Retina (tissue), 1 donor: Measurements from ENCODE around the gene CASR.
"Not testable (repeated sequence)": the region's sequence is repeated elsewhere in the genome, so short reads cannot be mapped to it uniquely, and the experiment has no call there.

Source experiments
- DNase-seq: peaks from one replicate; pipeline ENCODE4 v3.0.0-alpha.2; 2016

CASR gene, protein sequence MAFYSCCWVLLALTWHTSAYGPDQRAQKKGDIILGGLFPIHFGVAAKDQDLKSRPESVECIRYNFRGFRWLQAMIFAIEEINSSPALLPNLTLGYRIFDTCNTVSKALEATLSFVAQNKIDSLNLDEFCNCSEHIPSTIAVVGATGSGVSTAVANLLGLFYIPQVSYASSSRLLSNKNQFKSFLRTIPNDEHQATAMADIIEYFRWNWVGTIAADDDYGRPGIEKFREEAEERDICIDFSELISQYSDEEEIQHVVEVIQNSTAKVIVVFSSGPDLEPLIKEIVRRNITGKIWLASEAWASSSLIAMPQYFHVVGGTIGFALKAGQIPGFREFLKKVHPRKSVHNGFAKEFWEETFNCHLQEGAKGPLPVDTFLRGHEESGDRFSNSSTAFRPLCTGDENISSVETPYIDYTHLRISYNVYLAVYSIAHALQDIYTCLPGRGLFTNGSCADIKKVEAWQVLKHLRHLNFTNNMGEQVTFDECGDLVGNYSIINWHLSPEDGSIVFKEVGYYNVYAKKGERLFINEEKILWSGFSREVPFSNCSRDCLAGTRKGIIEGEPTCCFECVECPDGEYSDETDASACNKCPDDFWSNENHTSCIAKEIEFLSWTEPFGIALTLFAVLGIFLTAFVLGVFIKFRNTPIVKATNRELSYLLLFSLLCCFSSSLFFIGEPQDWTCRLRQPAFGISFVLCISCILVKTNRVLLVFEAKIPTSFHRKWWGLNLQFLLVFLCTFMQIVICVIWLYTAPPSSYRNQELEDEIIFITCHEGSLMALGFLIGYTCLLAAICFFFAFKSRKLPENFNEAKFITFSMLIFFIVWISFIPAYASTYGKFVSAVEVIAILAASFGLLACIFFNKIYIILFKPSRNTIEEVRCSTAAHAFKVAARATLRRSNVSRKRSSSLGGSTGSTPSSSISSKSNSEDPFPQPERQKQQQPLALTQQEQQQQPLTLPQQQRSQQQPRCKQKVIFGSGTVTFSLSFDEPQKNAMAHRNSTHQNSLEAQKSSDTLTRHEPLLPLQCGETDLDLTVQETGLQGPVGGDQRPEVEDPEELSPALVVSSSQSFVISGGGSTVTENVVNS

GRCh38 chr3:122183521-122183892 lies at the start of gene CASR:
TSS of gene CASR (plus strand) at chr3:122183668. CDS start at chr3:122254190, 70,522 bp downstream.
- DNase-seq: no peak

DNA sequence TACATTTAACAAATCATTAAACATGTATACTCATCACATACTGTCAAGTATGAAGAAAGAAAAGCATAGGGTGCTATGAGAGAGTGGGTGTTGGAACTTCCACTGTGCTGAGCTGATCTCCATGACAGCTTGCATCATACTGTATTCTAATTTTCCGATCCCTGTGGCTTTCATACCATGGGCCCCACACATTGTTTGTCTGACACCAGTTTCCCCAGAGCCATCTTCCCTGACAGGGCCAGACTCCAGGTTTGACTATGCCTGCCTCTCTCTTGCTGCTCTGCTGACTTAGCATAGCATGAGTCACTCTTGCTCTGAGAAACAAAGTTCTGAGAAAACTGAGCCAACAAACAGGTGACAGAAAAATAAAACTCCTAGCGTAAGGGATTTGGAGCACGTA lies 37.0 kb upstream of the CASR start:
- DNase-seq: no peak

DNA sequence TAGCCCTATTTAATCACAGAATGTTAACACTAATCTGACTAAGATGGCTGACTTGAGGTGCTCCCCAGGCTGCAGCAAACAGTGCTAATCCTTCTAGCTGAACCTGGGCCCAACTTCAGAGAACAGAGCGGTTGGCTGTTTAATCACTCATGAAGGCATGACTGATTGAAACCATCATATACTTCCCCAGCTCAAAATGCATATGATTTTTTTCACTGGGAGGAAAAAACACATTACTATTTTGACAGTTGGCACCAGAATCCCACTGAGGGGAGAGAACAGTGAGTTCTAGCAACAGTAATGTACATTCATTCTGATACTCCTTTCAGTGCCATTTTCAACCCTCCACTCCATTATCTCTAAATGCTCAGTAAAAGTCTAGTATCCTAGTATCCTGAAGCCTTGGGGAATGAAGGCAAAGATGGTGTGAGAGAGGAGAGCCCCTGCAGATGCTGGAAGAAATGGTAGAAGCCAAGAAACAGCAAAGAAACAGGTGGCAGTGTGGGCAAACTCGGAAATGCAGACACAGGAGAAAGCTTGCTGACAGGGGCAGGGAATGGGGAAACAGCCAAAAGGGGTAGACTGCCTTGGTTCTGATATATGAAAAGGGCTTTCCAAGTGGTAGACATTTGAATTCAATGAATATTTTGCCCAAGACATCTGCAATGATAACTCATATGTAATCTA lies 34.4 kb upstream of the CASR start:
- no peak for DNase-seq

- DNase-seq: no peak
Measured at GRCh38 chr3:122151480-122151879, 32.0 kb upstream of the CASR start.

DNA sequence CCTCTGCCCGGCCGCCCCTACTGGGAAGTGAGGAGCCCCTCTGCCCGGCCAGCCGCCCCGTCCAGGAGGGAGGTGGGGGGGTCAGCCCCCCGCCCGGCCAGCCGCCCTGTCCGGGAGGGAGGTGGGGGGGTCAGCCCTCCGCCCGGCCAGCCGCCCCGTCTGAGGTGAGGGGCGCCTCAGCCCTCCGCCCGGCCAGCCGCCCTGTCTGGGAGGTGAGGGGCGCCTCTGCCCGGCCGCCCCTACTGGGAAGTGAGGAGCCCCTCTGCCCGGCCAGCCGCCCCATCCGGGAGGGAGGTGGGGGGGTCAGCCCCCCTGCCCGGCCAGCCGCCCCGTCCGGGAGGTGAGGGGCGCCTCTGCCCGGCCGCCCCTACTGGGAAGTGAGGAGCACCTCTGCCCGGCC lies 18.5 kb upstream of the CASR start:
- DNase-seq: not testable (repeated sequence)

- no peak for DNase-seq
Measured at GRCh38 chr3:122167630-122168029, 15.8 kb upstream of the CASR start.

- DNase-seq: no peak
Measured at GRCh38 chr3:122168044-122168443, 15.4 kb upstream of the CASR start.

DNA sequence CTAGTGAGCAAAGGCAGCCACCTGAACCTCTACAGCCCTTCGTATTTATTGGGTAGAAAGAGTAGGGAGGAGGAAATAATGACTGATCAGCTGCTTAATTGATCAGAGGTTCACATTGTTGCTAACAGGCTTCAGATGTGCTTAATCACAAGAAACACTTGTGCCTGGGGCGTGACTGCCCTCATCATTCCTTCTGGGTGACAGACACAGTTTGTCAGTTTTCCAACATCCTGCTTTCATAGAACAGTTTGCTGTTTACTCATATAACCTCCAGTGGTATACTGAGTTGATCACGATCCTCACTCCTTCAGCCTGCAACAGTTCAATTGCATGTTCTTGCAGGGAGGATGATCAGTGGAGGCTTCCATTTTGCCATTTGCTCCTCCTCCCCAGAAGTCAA lies 13.6 kb upstream of the CASR start:
- no peak for DNase-seq

- DNase-seq: not testable (repeated sequence)
Measured at GRCh38 chr3:122171361-122171760, 12.1 kb upstream of the CASR start.

DNA sequence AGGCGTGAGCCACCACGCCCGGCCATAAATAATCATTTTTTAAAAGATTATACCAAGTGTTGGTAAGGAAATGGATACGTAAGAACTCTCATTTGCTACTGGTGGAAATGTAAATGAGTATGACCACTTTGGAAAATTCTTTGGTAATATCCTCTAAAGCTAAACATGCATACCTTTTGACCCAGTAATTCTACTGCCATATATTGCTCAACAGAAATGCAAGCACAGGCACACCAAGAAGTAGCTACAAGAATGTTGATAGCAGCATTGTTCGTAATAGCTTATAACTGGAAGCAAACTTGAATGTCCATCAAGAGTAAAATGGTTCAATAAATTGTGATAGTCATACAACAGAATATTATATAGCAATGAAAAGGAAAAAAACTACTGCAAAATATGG lies 4.8 kb upstream of the CASR start:
- DNase-seq: no peak

DNA sequence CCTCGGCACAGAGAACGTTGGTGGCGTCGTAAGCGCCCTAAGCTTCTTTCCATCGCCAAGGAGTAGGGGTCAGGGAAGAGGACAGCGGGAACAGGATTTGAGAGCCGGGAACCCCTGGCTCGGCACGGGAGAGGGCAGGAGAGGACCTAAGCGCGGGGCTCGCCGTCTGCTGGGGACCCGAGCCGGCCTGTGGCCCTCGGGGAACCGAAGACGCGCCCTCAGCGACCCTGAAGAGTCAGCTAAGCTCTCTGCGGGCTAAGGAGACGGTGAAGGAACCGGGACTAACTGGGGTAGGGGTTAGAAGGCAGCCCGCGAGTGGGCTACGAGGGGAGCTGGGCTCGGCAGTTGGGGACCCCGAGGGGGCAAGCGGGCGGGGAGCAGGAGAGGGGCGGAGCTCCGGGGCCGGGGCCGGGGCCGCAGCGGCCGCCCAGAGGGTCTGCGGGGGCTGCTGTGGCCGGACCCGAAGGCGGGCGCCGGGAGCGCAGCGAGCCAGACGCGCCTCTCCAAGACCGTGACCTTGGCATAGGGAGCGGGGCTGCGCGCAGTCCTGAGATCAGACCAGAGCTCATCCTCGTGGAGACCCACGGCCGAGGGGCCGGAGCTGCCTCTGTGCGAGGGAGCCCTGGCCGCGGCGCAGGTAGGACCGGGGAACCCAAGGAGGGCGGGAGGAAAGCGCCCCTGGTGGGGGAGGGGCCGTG lies 574 bp downstream of the CASR start:
- peak; percentile 49 for DNase-seq

- peak; percentile 29 for DNase-seq
Measured at GRCh38 chr3:122184591-122184929, 1.1 kb downstream of the CASR start.

DNA sequence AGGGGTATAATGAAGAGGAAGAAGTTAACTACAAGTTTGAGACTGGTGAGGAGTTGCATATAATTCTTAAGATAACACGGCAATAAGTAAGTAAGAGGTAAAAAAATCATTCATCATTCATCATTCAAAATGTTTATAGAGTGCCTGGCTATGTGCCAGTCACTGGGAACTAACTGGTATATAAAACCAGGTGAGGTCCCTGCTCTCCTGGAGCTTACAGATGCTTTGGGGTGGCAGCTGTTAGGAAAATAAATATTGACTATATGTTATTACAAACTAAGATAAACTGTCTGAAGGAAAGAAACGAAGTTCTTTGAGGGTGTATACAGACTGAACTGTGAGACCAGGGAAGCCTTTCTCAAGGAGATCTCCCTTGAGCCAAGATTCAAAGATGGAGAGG lies 2.9 kb downstream of the CASR start:
- no peak for DNase-seq

GRCh38 chr3:122188737-122189136 lies 5.3 kb downstream of the CASR start:
- DNase-seq: no peak

- DNase-seq: no peak
Measured at GRCh38 chr3:122189357-122189756, 5.9 kb downstream of the CASR start.

DNA sequence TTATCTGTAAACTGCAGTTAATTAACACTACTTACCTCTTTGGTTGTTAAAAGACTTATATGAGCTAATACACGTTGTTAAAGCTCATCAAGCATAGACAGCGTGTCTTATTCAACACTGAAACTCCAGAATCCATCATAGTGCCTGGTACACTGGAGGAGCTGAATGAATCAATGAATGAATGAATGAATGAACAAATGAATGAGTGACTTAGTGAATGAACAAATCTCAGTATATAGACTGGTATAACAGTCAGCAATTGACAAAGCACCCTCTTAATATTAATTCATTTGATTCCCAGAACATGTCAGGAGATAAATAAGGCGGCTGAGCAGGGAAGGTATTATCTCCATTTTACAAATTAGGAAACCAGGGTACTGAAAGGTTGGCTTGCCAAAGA lies 7.1 kb downstream of the CASR start:
- DNase-seq: no peak

DNA sequence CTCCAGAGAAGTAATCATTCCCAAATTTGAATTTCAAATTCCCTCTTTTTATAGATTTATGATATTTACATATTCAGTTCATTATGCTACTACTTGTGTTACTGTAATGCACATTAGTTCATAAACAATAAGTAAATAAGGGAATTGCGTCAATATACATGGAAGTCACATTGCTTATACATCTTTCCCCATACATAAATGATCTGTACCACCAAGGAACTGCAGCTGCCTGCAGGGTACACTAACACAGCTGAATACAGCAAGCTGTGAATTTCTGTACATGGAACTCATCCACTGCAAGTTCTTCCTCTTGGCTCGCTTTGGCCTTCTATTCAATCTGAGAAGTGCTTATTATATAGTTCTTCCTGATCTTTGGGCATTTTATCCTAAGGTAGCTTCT lies 15.5 kb downstream of the CASR start:
- DNase-seq: no peak

DNA sequence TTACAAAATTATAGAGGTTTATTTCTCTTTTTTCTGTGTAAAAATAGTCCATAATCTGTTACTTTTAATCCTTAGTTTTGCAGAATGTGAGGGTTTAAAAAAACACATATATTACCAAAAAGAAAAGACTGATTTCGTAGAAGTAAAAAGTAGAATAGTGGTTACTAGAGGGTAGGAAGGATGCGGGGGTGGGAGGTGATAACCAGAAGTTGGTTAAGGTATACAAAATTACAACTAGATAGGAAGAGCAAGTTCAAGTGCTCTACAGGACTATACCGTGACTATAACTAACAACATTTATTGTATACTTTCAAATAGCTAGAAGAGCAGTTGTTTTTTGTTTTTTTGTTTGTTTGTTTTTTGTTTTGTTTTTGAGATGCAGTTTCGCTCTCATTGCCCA lies 16.1 kb downstream of the CASR start:
- no peak for DNase-seq

DNA sequence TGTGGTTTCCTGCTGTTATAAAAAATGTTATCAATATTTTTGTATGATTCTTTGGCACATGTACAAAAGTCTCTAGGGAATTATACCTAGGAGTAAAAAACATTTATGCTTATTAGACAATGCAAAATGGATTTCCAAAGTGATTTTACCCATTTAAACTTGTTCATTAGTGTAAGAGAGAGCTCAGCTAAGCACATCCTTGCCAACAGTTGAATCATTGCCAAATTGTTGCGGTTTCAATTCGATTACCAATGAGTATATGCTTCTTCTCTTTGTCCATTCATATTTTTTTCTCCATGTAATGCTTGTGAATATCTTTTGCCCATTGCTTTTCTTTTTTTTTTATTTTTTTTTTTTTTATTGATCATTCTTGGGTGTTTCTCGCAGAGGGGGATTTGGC lies 17.2 kb downstream of the CASR start:
- DNase-seq: no peak

GRCh38 chr3:122201476-122201875 lies 18.0 kb downstream of the CASR start:
- not testable (repeated sequence) for DNase-seq

DNA sequence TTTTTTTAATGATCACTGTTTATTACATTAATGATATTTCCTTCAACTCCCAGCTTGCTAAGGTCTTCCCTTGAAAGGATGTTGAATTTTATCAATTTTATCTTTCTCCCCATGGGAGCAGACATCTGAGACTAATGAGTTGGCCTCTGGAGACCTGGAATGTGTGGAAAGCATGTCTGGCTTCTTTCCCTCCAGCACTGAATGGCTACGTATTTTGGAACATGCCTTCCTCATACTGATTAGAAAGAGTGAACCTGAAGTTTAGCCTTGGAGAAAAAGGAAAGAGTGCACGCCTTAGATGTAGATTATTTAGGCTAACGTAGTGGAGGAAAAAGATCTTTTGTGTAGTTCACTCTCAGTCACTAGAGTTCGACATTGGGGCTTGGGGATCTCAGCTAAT lies 25.1 kb downstream of the CASR start:
- DNase-seq: no peak

- no peak for DNase-seq
Measured at GRCh38 chr3:122213650-122214049, 30.2 kb downstream of the CASR start.

DNA sequence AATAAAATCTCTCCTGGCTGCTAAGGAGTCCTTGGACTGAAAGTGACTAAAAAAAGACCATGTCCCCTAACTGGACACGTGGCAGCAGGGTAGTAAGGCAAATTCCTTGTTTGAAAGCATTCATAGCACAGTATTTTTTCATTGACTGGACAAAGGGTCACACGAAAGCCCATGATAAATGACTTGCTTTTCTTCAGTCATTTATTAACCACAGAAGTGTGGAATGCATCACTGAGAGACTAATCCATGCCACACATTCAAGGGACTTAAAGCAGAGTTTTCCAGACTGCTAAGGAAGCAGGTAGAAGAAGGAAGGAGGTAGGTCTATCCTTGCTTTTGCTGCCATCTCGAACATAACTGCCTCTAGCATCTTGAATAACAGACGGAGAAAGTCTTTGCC lies 31.2 kb downstream of the CASR start:
- DNase-seq: no peak
